ENCODE data around the gene CIB4.
"Not testable (repeated sequence)": the region's sequence is repeated elsewhere in the genome, so short reads cannot be mapped to it uniquely, and the experiment has no call there.

Gene CIB4

DNA sequence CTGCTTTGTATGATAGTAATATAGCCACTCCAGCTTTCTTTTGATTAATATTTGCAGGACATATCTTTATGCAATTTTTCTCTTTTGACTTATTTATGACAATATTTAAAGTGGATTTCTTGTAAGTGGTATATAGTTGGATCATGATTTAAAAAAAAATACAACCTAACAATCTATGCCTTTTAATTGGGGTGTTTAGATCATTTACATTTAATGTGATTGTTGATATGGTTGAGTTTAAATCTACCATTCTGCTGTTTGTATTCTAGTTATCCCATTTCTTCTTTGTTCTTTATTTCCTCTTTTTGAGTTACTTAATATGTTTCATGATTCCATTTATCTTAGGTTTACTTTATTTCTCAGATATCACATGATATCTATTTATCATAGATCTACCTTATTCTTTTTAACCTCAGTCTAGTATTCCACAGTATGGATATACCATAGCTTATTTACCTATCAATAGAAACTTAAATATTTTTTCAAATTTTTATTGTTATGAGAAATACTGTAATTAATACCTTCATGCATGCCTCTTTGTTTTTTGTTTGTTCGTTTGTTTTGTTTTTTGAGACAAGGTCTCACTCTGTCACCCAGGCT, 19.3 kb upstream of the CIB4 start:
- no peak overlapping the region for H3K9ac ChIP-seq (ENCODE audit: low read length)
- no peak overlapping the region for H3K4me3 ChIP-seq (ENCODE audit: low read length)
- H3K27me3 ChIP-seq (ENCODE audit: control insufficient read depth, insufficient read depth, low read length) = no peaks in the 10 kb centered on the region
- no peaks in the 10 kb centered on the region for H3K36me3 ChIP-seq (ENCODE audit: control insufficient read depth, low read depth, low read length)
- H3K27ac ChIP-seq (ENCODE audit: low read length) = no peak overlapping the region
- peaks cover 8% of the 10 kb centered on the region for H3K9me3 ChIP-seq (ENCODE audit: control insufficient read depth, low read depth, low read length)
- H3K4me1 ChIP-seq (ENCODE audit: control insufficient read depth, low read depth, low read length) = no peaks in the 10 kb centered on the region

DNA sequence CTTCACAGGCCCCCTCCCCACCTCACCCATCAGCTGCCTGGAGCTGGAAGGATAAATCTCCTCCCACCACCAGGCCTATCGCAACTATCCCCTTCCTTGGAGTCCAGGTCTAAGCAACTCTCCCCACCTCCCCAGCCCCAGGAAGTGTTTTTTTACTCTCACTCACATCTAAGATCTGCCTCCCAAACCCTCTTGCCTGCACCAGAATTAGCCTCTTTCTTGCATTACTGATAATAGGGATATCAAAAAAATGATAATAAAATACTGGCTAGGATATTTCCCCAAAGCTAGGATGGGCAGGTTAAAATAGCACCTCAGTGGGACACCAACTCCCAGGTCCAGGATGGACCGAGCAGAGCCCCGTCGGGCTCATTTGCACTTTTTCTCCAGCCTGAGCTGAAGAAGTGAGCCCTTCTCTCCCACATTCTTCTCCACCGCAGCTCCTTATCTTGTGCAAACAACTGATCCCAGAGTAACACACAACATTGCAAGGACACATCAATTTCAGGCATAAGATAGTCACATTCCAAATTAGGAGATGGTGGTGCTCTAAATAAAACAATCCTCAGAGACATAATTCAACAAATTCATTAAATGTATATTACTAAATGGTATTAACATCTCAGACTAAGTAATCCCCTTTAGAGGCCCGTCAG, 17.7 kb upstream of the CIB4 start:
- Histone ChIP-seq H3K36me3 (ENCODE audit: control insufficient read depth, low read depth, low read length) (no peaks in the 10 kb centered on the region), H3K27ac (ENCODE audit: low read length) (no peak overlapping the region), H3K4me3 (ENCODE audit: low read length) (no peak overlapping the region), H3K9ac (ENCODE audit: low read length) (no peak overlapping the region), H3K4me1 (ENCODE audit: control insufficient read depth, low read depth, low read length) (peaks cover 3% of the 10 kb centered on the region), H3K9me3 (ENCODE audit: control insufficient read depth, low read depth, low read length) (peaks cover 8% of the 10 kb centered on the region), H3K27me3 (ENCODE audit: control insufficient read depth, insufficient read depth, low read length) (no peaks in the 10 kb centered on the region)

DNA sequence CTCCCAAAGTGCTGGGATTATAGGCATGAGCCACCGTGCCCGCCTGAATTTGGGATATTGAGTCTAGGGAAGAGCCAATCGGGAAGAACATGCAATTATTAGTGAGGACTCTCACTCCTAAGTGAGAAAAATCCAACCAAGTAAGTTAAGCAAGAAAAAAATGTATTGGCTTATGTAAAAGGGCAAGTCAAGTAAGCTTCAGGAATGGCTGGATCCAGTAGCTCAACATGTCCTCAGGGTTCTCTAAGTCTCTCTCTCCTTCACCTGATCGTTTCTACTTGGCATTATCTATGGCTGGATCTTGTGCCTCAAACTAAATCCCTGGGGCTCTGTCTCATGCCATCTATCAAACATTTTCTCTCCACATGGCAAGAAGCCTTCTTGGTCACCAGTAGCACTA, 16.1 kb upstream of the CIB4 start:
- Histone ChIP-seq H3K4me1 (ENCODE audit: control insufficient read depth, low read depth, low read length) (peaks cover 3% of the 10 kb centered on the region), H3K9ac (ENCODE audit: low read length) (no peak overlapping the region), H3K27me3 (ENCODE audit: control insufficient read depth, insufficient read depth, low read length) (no peaks in the 10 kb centered on the region)

DNA sequence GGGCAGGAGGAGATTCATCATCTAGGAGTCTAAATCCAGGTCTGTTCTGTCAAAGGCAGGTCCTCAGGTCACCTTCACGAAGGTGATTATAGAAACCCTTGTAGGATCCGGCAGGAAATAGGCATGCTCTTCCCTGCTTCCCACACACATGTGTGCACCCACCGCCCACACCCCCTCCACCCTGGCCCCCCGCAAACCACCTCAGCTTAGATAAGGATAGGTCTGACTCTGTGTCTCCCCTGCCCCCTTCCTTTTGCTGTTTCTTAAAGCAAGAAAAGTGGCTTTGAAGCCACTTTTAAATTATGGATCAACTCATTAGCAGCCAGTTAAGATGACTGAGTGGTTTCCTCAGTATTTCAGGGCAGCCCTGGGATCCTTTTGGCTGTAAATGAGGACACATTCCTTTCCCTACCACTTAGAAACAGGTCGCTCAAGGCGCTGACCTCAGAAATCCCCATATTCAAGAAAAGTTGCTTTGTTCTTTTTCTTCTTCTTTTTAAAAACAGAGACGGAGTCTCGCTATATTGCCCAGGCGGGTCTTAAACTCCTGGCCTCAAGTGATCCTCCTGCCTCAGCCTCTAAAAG, 14.5 kb upstream of the CIB4 start:
- no peak overlapping the region for H3K4me3 ChIP-seq (ENCODE audit: low read length)
- H3K9ac ChIP-seq (ENCODE audit: low read length) = no peak overlapping the region
- H3K36me3 ChIP-seq (ENCODE audit: control insufficient read depth, low read depth, low read length) = no peaks in the 10 kb centered on the region
- H3K4me1 ChIP-seq (ENCODE audit: control insufficient read depth, low read depth, low read length) = peaks cover 3% of the 10 kb centered on the region
- H3K27me3 ChIP-seq (ENCODE audit: control insufficient read depth, insufficient read depth, low read length) = no peaks in the 10 kb centered on the region
- H3K27ac ChIP-seq (ENCODE audit: low read length) = no peak overlapping the region
- H3K9me3 ChIP-seq (ENCODE audit: control insufficient read depth, low read depth, low read length) = peaks cover 7% of the 10 kb centered on the region

More for the DNA sequence above, 16.1 kb upstream of the CIB4 start:
- Histone ChIP-seq H3K9me3 (ENCODE audit: control insufficient read depth, low read depth, low read length) (peaks cover 8% of the 10 kb centered on the region), H3K27ac (ENCODE audit: low read length) (no peak overlapping the region), H3K4me3 (ENCODE audit: low read length) (no peak overlapping the region), H3K36me3 (ENCODE audit: control insufficient read depth, low read depth, low read length) (no peaks in the 10 kb centered on the region)

DNA sequence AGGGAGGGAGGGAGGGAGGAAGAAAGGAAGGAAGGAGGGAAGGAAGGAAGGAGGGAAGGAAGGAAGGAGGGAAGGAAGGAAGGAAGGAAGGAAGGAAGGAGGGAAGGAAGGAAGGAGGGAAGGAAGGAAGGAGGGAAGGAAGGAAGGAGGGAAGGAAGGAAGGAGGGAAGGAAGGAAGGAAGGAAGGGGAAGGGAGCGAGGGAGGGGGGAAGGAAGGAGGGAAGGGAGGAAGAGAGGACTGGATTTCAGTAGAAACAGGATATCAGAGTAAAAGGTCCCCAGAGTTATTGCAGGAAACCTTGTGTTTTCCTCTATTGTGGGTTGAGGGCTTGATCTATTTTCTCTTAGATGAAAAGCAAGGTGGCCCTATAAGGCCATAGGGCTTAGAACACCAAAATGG, 14.0 kb upstream of the CIB4 start:
- not testable (repeated sequence) for H3K4me3 ChIP-seq (ENCODE audit: low read length); H3K27ac ChIP-seq (ENCODE audit: low read length); H3K36me3 ChIP-seq (ENCODE audit: control insufficient read depth, low read depth, low read length); H3K9ac ChIP-seq (ENCODE audit: low read length); H3K27me3 ChIP-seq (ENCODE audit: control insufficient read depth, insufficient read depth, low read length); H3K9me3 ChIP-seq (ENCODE audit: control insufficient read depth, low read depth, low read length); H3K4me1 ChIP-seq (ENCODE audit: control insufficient read depth, low read depth, low read length)

DNA sequence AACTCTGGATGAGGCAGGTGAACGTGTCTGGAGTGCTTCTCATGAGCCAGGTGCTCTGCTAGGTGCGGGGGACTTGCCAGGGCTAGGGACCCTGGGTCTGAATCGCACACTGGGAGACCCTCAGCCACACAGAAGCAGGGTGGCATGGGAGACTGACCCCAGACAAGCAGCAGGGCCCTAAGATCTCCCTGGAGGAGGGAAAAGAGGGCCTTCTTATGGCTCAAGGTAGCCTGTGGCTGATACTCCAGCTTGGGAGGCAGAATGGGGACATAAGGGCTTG, 12.8 kb upstream of the CIB4 start:
- no peaks in the 10 kb centered on the region for H3K36me3 ChIP-seq (ENCODE audit: control insufficient read depth, low read depth, low read length)
- H3K9ac ChIP-seq (ENCODE audit: low read length) = no peak overlapping the region
- no peaks in the 10 kb centered on the region for H3K9me3 ChIP-seq (ENCODE audit: control insufficient read depth, low read depth, low read length)
- H3K4me3 ChIP-seq (ENCODE audit: low read length) = no peak overlapping the region
- no peak overlapping the region for H3K27ac ChIP-seq (ENCODE audit: low read length)
- peaks cover 3% of the 10 kb centered on the region for H3K4me1 ChIP-seq (ENCODE audit: control insufficient read depth, low read depth, low read length)
- no peaks in the 10 kb centered on the region for H3K27me3 ChIP-seq (ENCODE audit: control insufficient read depth, insufficient read depth, low read length)

DNA sequence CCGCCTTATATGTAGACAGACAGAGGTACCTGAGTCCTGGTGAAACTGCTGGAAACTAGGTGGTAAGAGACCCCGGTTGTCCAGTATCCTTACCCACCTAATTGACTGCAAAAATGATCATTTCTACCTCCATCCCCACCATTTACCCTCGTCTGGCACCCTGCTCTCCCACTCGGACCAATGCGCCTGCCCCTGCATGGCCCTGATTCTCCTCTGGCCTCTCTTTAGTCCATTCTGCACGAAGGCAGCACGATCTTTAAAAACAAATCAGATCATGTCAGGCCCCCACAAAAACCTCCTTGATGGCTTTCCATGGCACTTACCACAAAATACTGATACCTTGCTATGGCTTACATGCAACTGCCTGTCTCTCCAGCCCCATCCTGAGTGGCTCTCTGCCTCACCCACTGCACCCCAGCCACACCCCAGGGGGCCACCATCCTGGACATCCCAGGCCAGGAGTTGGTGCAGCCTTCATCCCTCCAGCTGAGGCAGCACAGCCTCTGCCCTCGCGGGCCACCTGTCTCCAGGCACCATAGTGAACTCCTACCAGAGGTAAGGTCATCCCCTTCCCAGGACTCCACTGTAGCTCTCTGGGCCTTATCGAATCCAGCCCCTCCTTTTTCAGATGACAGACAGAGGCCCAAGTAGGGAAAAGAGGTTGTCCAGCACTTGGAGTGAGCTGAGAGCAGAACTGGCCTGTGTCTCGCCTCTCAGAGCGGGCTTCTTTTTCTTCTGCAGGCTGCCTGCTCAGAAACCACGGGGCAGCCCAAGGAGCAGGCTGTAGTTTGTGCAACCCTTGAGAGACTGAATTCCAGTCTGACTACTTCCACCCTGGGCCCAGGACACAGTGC, 12.3 kb upstream of the CIB4 start:
- Histone ChIP-seq H3K4me3 (ENCODE audit: low read length) (no peak overlapping the region), H3K27ac (ENCODE audit: low read length) (no peak overlapping the region), H3K4me1 (ENCODE audit: control insufficient read depth, low read depth, low read length) (peaks cover 3% of the 10 kb centered on the region), H3K9me3 (ENCODE audit: control insufficient read depth, low read depth, low read length) (no peaks in the 10 kb centered on the region), H3K9ac (ENCODE audit: low read length) (no peak overlapping the region), H3K36me3 (ENCODE audit: control insufficient read depth, low read depth, low read length) (no peaks in the 10 kb centered on the region), H3K27me3 (ENCODE audit: control insufficient read depth, insufficient read depth, low read length) (no peaks in the 10 kb centered on the region)

DNA sequence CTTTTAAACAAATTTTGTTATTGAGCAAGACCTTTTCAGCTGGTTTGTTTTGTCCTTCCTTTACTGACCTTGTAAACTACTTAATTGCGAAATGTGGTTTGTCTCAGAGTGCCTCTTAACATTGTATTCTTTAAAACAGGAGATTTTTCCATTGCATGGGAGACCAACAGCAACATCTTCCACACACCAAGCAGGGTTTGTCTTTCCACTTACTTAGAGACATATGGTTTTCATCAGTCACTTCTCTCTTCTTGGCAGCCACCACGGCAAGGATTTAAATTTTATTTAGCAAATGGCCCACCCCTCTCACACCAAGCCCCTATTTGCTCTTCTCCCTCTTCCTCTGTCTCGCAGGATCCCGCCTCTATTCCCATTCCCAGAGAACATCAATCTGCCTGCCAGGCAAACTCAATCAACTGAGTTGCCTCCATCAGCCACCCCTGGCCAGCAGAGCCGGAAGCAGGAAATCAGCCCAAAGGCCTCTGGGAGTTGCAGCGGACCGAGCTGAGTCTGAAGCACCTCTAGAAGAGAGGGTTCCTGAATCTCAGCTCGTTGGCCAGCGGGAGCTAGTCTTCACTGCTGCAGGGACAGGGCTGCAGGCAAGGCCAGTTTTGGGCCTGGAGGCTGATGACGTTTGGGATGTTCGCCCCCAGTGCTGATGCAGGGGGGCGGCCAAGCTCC, 11.3 kb upstream of the CIB4 start:
- H3K4me1 ChIP-seq (ENCODE audit: control insufficient read depth, low read depth, low read length) = peaks cover 6% of the 10 kb centered on the region
- H3K4me3 ChIP-seq (ENCODE audit: low read length) = no peak overlapping the region
- no peak overlapping the region for H3K9ac ChIP-seq (ENCODE audit: low read length)
- H3K27me3 ChIP-seq (ENCODE audit: control insufficient read depth, insufficient read depth, low read length) = no peaks in the 10 kb centered on the region
- H3K27ac ChIP-seq (ENCODE audit: low read length) = no peak overlapping the region
- no peaks in the 10 kb centered on the region for H3K36me3 ChIP-seq (ENCODE audit: control insufficient read depth, low read depth, low read length)
- no peaks in the 10 kb centered on the region for H3K9me3 ChIP-seq (ENCODE audit: control insufficient read depth, low read depth, low read length)

DNA sequence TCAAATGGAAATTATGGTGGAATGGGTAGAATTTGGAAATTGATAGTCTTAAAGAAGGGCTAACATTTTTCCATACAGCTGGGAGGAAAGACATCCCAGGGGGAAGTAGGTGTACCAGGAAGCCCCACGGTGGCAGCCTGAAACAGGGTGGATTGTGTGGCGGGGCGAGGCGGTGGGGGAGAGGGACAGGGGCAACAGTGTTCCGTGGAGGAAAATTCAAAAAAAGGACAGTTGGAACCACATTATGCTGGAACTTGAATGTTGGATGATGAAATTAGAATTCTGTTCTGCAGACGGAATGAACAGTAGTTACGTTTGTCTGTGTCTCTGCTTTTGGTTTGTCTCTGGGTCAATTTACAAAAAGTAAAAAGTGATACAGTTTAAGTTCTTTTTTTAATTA, 10.6 kb upstream of the CIB4 start:
- H3K4me1 ChIP-seq (ENCODE audit: control insufficient read depth, low read depth, low read length) = peaks cover 13% of the 10 kb centered on the region
- no peak overlapping the region for H3K4me3 ChIP-seq (ENCODE audit: low read length)
- no peaks in the 10 kb centered on the region for H3K36me3 ChIP-seq (ENCODE audit: control insufficient read depth, low read depth, low read length)
- H3K27me3 ChIP-seq (ENCODE audit: control insufficient read depth, insufficient read depth, low read length) = no peaks in the 10 kb centered on the region
- H3K9ac ChIP-seq (ENCODE audit: low read length) = no peak overlapping the region
- H3K27ac ChIP-seq (ENCODE audit: low read length) = no peak overlapping the region
- no peaks in the 10 kb centered on the region for H3K9me3 ChIP-seq (ENCODE audit: control insufficient read depth, low read depth, low read length)

DNA sequence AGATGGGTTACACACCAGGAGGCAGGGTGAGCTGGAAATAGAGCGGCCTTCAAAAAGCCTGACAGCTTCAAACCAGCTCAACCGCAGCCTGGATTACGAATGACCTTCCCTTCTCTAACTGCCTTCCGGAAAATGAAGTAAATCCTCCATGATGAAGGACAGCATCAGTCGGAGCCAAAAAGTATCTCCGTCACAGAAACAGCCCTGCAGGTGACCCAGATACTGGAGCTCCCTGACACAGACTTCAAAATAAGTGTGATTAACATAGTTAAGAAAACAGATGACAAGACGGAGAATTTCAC, 10.3 kb upstream of the CIB4 start:
- Histone ChIP-seq H3K4me3 (ENCODE audit: low read length) (no peak overlapping the region), H3K9me3 (ENCODE audit: control insufficient read depth, low read depth, low read length) (no peaks in the 10 kb centered on the region), H3K9ac (ENCODE audit: low read length) (no peak overlapping the region), H3K27ac (ENCODE audit: low read length) (no peak overlapping the region), H3K27me3 (ENCODE audit: control insufficient read depth, insufficient read depth, low read length) (no peaks in the 10 kb centered on the region), H3K4me1 (ENCODE audit: control insufficient read depth, low read depth, low read length) (peaks cover 15% of the 10 kb centered on the region), H3K36me3 (ENCODE audit: control insufficient read depth, low read depth, low read length) (no peaks in the 10 kb centered on the region)

DNA sequence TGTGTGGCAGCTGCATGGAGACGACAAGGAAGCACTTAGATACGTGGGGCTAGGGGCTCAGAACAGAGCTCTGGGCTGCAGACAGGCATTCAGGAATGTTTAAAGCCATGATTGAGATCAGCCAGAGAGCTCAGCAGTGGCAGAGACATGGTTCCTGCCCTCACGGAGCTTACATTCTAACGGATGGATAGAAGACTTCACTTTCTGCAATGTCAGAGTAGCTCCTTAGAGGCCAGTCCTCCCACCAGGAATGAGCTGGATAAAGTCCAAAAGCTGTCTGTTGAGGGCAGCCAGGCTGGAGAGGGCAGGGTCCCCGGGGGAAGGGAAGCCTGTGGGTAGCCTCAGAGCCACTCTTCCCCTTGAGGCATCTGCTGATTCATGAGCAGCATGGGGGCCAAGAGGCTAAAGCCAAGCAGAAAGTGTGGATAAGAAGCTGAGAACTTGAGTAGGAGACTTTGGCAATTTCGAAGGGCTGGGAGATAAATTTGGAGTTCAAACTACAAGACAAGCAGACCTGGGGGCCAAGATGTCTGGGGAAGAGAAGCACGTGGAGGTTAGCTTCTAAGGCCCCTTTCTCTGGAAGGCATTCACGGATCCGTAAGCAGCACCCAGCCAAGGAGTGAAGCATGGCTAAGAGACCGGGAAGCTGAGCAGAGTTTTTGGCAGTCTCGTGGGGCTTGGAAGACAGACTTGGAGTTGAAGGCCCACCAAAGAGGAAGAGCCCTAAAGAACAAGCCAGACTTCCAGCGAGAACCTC, 9.7 kb upstream of the CIB4 start:
- peaks cover 15% of the 10 kb centered on the region for H3K4me1 ChIP-seq (ENCODE audit: control insufficient read depth, low read depth, low read length)
- H3K9ac ChIP-seq (ENCODE audit: low read length) = no peak overlapping the region
- no peaks in the 10 kb centered on the region for H3K9me3 ChIP-seq (ENCODE audit: control insufficient read depth, low read depth, low read length)
- no peak overlapping the region for H3K4me3 ChIP-seq (ENCODE audit: low read length)
- H3K36me3 ChIP-seq (ENCODE audit: control insufficient read depth, low read depth, low read length) = no peaks in the 10 kb centered on the region
- H3K27me3 ChIP-seq (ENCODE audit: control insufficient read depth, insufficient read depth, low read length) = no peaks in the 10 kb centered on the region
- no peak overlapping the region for H3K27ac ChIP-seq (ENCODE audit: low read length)
